A549 treated with CORT108297 at 1 μM for 4 hours (cell line): ENCODE measurements around the gene RNF181. TPM values are rescaled to one million over a fixed set of nuclear protein-coding genes. Genes with fewer than 3 reads are reported as not detected.

ENCODE experiments used
- total RNA-seq: library from RNA; stranded (reverse); fragments of 200-300 nt; extraction: Qiagen RNA extraction; gene quantifications from 5 replicates; pipeline ENCODE4 v1.2.3, GENCODE V29; 2022

Gene RNF181
- total RNA-seq: 186 to 198 TPM (median 192 TPM) in 5 replicates

DNA sequence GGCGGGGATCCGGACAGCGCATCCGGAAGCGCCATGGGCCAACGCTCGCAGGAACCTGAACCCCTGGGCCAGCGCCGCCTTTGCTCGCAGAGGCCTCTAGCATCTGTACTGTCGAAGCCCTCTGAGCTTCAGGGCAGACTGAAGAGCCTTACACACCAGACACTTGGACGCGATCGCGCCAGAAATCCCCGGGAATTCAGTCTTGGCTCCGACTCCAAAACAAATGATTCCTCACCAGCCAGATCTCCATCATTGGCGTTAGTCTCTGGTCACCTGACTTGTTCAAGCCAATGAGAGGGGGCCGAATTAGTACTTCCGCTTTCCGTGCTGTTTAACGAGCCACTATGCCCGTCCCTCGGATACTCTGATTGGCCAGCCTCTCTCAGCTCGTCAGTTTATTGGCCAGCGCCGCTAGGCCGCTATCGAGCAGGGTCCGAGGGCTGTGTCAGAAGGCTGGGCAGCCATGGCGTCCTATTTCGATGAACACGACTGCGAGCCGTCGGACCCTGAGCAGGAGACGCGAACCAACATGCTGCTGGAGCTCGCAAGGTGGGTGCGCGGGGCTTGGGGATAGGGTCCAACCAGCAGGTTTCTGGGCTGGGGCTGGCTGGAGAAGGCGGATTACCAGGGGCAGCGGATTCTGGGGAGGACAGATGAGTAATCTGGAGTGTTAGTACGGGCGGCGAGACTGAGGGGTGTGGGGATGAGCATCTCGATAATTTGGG, at the start of gene RNF181:
Gene RNF181 (plus strand): TSS at position 445 of the 725 bp plus-strand sequence. CDS start 19 bp downstream, at position 464.

DNA sequence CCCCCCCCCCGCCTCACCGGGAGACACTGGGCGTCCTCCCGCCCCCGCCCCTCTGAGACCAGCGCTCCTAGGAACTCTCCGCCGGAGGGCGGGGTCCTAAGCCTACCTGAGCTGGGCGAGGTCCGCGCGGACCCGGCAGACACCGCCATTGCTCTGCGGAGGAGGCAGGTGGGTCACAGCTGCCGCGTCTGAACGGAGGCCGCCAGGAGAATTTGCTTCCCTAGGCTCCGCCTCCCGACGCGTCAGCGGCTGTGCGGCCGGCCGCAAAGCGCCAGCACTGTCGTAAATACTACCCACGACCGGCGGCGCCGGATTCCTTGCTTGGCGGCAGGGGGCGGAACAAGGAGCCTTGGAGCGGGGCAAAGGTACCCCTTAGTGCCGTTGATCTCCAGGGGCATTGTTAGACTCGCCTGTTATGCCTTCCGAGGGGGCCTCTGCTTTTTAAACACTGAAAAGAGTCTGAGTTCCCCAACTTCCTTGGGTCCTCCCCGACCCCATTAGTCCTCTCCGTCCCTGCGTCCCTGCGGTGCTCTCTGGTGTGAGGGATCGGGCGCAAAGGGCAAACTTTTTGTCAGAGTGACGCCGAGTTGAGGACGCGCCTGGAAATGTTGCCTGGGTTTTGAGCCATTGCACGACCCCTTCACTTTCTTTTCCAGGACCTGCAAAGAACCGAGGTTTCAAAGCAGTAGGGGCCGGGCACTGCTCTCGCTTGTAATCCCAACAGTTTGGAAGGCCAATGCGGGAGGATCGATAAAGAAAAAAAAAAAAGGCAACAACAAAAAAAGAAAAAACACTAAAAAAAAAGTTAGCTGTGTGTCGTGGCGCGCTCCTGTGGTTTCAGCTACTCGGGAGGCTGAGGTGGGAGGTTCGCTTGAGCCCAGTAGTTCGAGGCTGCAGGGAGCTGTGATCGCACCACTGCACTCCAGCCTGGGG, 34.0 kb upstream of the RNF181 start, which contains the start of gene GGCX:
Gene GGCX (minus strand): TSS at position 214 of the 933 bp plus-strand sequence. CDS start 65 bp downstream, at position 149.

DNA sequence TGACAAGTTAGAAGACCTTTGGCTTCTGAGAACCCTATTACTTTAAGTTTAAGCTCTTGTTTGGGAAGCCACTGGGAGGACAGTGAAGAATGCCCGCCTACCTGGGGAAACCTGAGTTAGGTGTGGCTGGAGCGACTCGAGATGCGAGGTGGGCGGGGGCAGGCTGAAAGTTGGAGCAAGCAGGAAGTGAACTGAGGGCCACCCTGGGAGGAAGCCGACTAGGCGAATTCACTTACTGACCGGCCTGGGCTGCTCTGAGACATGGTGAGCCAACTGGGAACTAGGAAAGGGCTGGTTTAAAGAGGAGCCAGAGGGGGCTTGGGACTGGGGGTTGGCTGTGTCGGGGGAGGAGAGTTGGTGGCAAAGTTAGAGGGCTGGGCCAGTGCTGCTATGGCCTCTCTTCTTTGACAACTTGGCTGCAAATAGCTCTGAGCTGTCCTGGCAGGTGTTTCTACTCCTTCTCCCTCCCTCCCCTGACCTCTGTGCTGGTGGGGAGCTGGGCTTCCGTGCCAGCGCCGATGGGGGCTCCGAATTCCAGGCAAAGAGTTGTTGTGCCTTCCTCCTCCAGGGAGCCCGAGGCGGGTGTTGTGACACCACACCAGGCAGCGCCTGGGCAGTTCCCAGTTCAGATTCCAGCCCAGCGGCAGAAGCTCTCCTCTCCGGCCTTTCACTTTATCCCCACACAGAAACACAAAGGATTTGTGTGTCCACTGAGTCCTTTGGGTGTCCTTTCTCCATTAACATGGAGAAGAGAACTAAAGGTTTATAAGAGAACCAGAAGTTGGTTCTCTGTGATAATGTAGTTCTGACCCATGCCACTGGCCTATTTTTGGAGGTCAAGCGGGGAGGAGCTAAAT, 17.9 kb upstream of the RNF181 start, which contains the start of gene VAMP8:
Gene VAMP8 (plus strand): TSS at position 201 of the 857 bp plus-strand sequence. CDS start 61 bp downstream, at position 262.

GRCh38 chr2:85584354-85584856, 11.1 kb upstream of the RNF181 start, which contains the start of gene VAMP5:
Gene VAMP5 (plus strand): TSS chr2:85584431. CDS start chr2:85584491, 60 bp downstream.

DNA sequence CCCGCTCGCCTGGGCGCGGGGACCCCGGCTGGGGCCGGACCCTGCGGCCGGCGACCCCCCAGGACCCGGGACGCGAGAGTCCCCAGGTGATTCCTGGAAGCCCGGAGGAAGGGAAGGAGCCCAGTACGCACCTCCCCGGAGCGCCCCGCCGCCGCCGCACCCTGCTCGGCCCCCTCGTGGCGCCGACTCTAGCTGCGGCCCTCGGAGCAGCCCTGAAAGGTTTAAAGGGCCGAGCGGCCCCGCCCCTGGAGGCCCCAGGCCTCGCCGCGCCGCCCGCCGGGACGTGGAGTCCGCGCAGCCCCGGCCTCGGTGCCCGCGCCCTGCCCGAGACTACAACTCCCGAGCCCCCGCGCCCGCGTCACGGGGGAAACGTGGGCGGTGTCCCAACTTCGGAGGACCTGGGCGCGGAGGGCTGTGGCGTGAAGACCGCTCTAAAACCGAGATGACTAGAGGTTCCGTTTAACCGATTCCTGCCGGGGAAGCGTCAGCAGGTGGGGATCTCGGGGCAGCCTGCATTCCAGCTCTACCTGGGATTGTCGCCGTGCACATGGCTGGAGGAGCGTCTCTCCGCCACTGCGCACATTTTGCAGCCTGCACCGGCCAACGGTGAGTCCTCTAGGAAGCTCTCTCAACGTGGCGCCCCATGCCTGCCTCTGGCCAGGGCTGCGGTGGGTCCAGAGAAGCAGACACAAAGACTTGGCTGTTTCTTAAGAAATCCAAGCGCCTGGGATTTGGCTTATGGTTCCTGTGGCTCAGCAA, 7.1 kb downstream of the RNF181 start, which contains the start of gene TMEM150A:
Gene TMEM150A (minus strand): TSS at position 223 of the 759 bp plus-strand sequence. CDS start 750 bp downstream, outside the sequence.

GRCh38 chr2:85611705-85612587, 16.4 kb downstream of the RNF181 start, which contains the start of gene C2orf68:
Gene C2orf68 (minus strand): TSS chr2:85612066. CDS start chr2:85611984, 82 bp downstream.

Other genes with a start within 250 kb of the RNF181 start
- 49.0 to 54.9 TPM (median 52.0 TPM) in 5 replicates for gene RETSAT, start 241.2 kb upstream of the RNF181 start, total RNA-seq
- 10.8 to 14.5 TPM (median 12.7 TPM) in 5 replicates for gene ELMOD3, start 241.0 kb upstream of the RNF181 start, total RNA-seq
- gene CAPG, start 185.4 kb upstream of the RNF181 start, total RNA-seq: 81.9 to 122 TPM (median 101 TPM) in 5 replicates
- gene SH2D6, start 177.0 kb upstream of the RNF181 start, total RNA-seq: 0.50 to 1.1 TPM (median 0.87 TPM) in 5 replicates
- 461 to 486 TPM (median 479 TPM) in 5 replicates for gene MAT2A, start 56.6 kb upstream of the RNF181 start, total RNA-seq
- gene GGCX, start 34.3 kb upstream of the RNF181 start, total RNA-seq: 36.1 to 46.7 TPM (median 44.7 TPM) in 5 replicates
- gene VAMP8, start 18.2 kb upstream of the RNF181 start, total RNA-seq: 15.2 to 18.7 TPM (median 16.4 TPM) in 5 replicates
- gene VAMP5, start 11.3 kb upstream of the RNF181 start, total RNA-seq: 0.24 to 0.55 TPM in 2 of 5 replicates, not detected in the others
- gene TMEM150A, start 7.0 kb downstream of the RNF181 start, total RNA-seq: 10.8 to 14.2 TPM (median 13.8 TPM) in 5 replicates
- gene C2orf68, start 16.3 kb downstream of the RNF181 start, total RNA-seq: 20.2 to 29.3 TPM (median 28.1 TPM) in 5 replicates
- gene USP39, start 20.4 kb downstream of the RNF181 start, total RNA-seq: 66.6 to 75.7 TPM (median 70.2 TPM) in 5 replicates
- 0.10 to 0.24 TPM (median 0.13 TPM) in 5 replicates for gene SFTPB, start 72.5 kb downstream of the RNF181 start, total RNA-seq
- gene GNLY, start 98.6 kb downstream of the RNF181 start, total RNA-seq: 0.08 TPM in 1 of 5 replicates, not detected in the others
- 5.3 to 10.6 TPM (median 8.1 TPM) in 5 replicates for gene ATOH8, start 158.2 kb downstream of the RNF181 start, total RNA-seq